HCT116 (cell line): ENCODE measurements around the gene CSF1R. TPM values are rescaled to one million over a fixed set of nuclear protein-coding genes. Genes with fewer than 3 reads are reported as not detected.

ENCODE experiments used
- ATAC-seq: fragments of 200-7000 bp; cut with Tn5 transposase; 2 replicates; pipeline ENCODE4 v1.9.1; 2020; ENCODE audit warnings: mild to moderate bottlenecking, moderate library complexity
- BruUV-seq: library from RNA; stranded (reverse); fragments of 400-500 nt; replicated peaks from 2 replicates; lab custom pipeline; 2021; lab: Mats Ljungman, UMichigan
- CTCF ChIA-PET: fragments of 300-600 bp; sonication (Branson Sonifier 250); formaldehyde crosslinking; loops from one replicate; lab custom pipeline; 2021; ENCODE audit warnings: antibody characterized with exemption; lab: Charles Lee
- POLR2A ChIA-PET: fragments of 300-600, 350-600 bp; sonication (Branson Sonifier 250); formaldehyde crosslinking; loops from one replicate; lab custom pipeline; 2021; ENCODE audit warnings: antibody characterized with exemption; lab: Charles Lee
- RAD21 ChIA-PET, 2 experiments: fragments of 300-600 bp; sonication (Branson Sonifier 250); formaldehyde crosslinking; loops; one replicate each; lab custom pipeline; 2023; ENCODE audit warnings: low total read pairs in 2 of 2; ENCODE audit not compliant: uncharacterized antibody in 2 of 2, unreplicated experiment in 2 of 2, low non-redundant PET in 1 of 2; lab: Charles Lee
- DNase-seq: peaks from one replicate; pipeline ENCODE4 v3.0.0-alpha.2; 2010; ENCODE audit warnings: low read depth, low spot score
- H2AFZ ChIP-seq: fragments of 200-600 bp; shearing (Covaris generic), sonication (generic); 2 replicates; pipeline ENCODE4 v1.6.1; 2017; ENCODE audit warnings: low read depth, mixed run types, mixed read lengths, antibody characterized with exemption, low read length; ENCODE audit not compliant: poor library complexity, severe bottlenecking
- H3K27ac ChIP-seq: 2 replicates; pipeline ENCODE4 v1.5.1; 2012; ENCODE audit warnings: low read depth, low read length
- H3K27me3 ChIP-seq: fragments of 200-600 bp; sonication (generic); 2 replicates; pipeline ENCODE4 v1.6.1; 2016; ENCODE audit warnings: mixed run types, low read length, mixed read lengths; ENCODE audit not compliant: insufficient read depth
- H3K36me3 ChIP-seq, 2 experiments: fragments of 200-500 bp in 1 of 2; fragments of 200-600 bp in 1 of 2; sonication (Bioruptor generic) in 1 of 2; sonication (generic) in 1 of 2; 2 replicates each; pipeline versions ENCODE4 v1.5.1 to v1.6.1; 2014 to 2016; ENCODE audit warnings: low read length in 2 of 2, inconsistent platforms in 1 of 2, mixed read lengths in 1 of 2, mixed run types in 1 of 2; ENCODE audit not compliant: insufficient read depth in 2 of 2, control insufficient read depth in 1 of 2
- H3K4me1 ChIP-seq, 2 experiments: fragments of 200-600 bp in 1 of 2; sonication (generic) in 1 of 2; 2 replicates each; pipeline versions ENCODE4 v1.5.1 to v1.6.1; 2012 to 2017; ENCODE audit warnings: low read length in 2 of 2, inconsistent platforms in 1 of 2, mild to moderate bottlenecking in 1 of 2, mixed read lengths in 1 of 2, mixed run types in 1 of 2, moderate library complexity in 1 of 2; ENCODE audit not compliant: insufficient read depth in 2 of 2, control insufficient read depth in 1 of 2
- H3K4me2 ChIP-seq: fragments of 200-600 bp; sonication (generic); 2 replicates; pipeline ENCODE4 v1.6.1; 2017; ENCODE audit warnings: mixed run types, low read length, mixed read lengths
- H3K4me3 ChIP-seq, 2 experiments: fragments of 200-600 bp in 1 of 2; sonication (generic) in 1 of 2; replicated peaks in 1 of 2; 2 replicates each; pipeline ENCODE4 v1.5.1; 2011 to 2016; ENCODE audit warnings: low read length in 2 of 2, control low read depth in 1 of 2, low read depth in 1 of 2, mild to moderate bottlenecking in 1 of 2, mixed read lengths in 1 of 2, mixed run types in 1 of 2
- H3K79me2 ChIP-seq: fragments of 200-600 bp; sonication (generic); 2 replicates; pipeline ENCODE4 v1.6.1; 2017; ENCODE audit warnings: mild to moderate bottlenecking, mixed run types, low read length, moderate library complexity, mixed read lengths; ENCODE audit not compliant: insufficient read depth
- H3K9ac ChIP-seq: fragments of 200-600 bp; sonication (generic); 2 replicates; pipeline ENCODE4 v1.6.1; 2016; ENCODE audit warnings: low read length, mixed read lengths
- H3K9me2 ChIP-seq: fragments of 200-600 bp; sonication (generic), shearing (Covaris generic); 2 replicates; pipeline ENCODE4 v1.6.1; 2017; ENCODE audit warnings: mixed run types, mild to moderate bottlenecking, moderate library complexity; ENCODE audit not compliant: insufficient read depth
- H3K9me3 ChIP-seq, 2 experiments: fragments of 200-500 bp in 1 of 2; fragments of 200-600 bp in 1 of 2; sonication (Bioruptor generic) in 1 of 2; sonication (generic) in 1 of 2; 2 replicates each; pipeline ENCODE4 v1.6.1; 2014 to 2017; ENCODE audit warnings: low read length in 2 of 2, mixed read lengths in 2 of 2, inconsistent platforms in 1 of 2, low read depth in 1 of 2, mild to moderate bottlenecking in 1 of 2, mixed run types in 1 of 2, moderate library complexity in 1 of 2; ENCODE audit not compliant: control insufficient read depth in 1 of 2, insufficient read depth in 1 of 2
- H4K20me1 ChIP-seq: fragments of 200-600 bp; sonication (generic), shearing (Covaris generic); 2 replicates; pipeline ENCODE4 v1.6.1; 2017; ENCODE audit warnings: mixed run types, mild to moderate bottlenecking, moderate library complexity; ENCODE audit not compliant: insufficient read depth
- ATF3 ChIP-seq: IDR thresholded peaks from 2 replicates; pipeline ENCODE4 v1.6.1; 2012
- CBX3 ChIP-seq: IDR thresholded peaks from 2 replicates; pipeline ENCODE4 v1.6.1; 2012; ENCODE audit warnings: low read depth
- CEBPB ChIP-seq: IDR thresholded peaks from 2 replicates; pipeline ENCODE4 v1.6.1; 2012; ENCODE audit warnings: low read depth
- CTCF ChIP-seq, 3 experiments: fragments of 200-600 bp in 1 of 3; sonication (generic) in 1 of 3; IDR thresholded peaks in 2 of 3; conservative IDR thresholded peaks in 1 of 3; 2 replicates each; pipeline ENCODE4 v1.5.1; 2012 to 2017; ENCODE audit warnings: low read depth in 2 of 3, low read length in 2 of 3, antibody characterized with exemption in 1 of 3, borderline replicate concordance in 1 of 3, control low read depth in 1 of 3, mild to moderate bottlenecking in 1 of 3, mixed read lengths in 1 of 3, mixed run types in 1 of 3, moderate library complexity in 1 of 3; ENCODE audit not compliant: insufficient read depth in 1 of 3
- EGR1 ChIP-seq: IDR thresholded peaks from 2 replicates; pipeline ENCODE4 v1.6.1; 2012; ENCODE audit warnings: low read depth
- ELF1 ChIP-seq: IDR thresholded peaks from 2 replicates; pipeline ENCODE4 v1.6.1; 2012; ENCODE audit warnings: low read depth, borderline replicate concordance
- EZH2phosphoT487 ChIP-seq: fragments of 200-600 bp; IDR thresholded peaks from 2 replicates; pipeline ENCODE4 v1.6.1; 2018; ENCODE audit warnings: antibody characterized with exemption, borderline replicate concordance
- FOSL1 ChIP-seq: IDR thresholded peaks from 2 replicates; pipeline ENCODE4 v1.6.1; 2012; ENCODE audit warnings: low read depth
- JUND ChIP-seq: IDR thresholded peaks from 2 replicates; pipeline ENCODE4 v1.6.1; 2012
- MAX ChIP-seq: IDR thresholded peaks from 2 replicates; pipeline ENCODE4 v1.6.1; 2012
- POLR2A ChIP-seq: IDR thresholded peaks from 2 replicates; pipeline ENCODE4 v1.7.0; 2011; ENCODE audit warnings: borderline replicate concordance; ENCODE audit not compliant: insufficient read depth, insufficient read length; ENCODE audit errors: extremely low read depth
- REST ChIP-seq: IDR thresholded peaks from 2 replicates; pipeline ENCODE4 v1.6.1; 2012; ENCODE audit warnings: low read depth
- SIN3A ChIP-seq: IDR thresholded peaks from 2 replicates; pipeline ENCODE4 v1.6.1; 2012; ENCODE audit warnings: low read depth
- SP1 ChIP-seq: IDR thresholded peaks from 2 replicates; pipeline ENCODE4 v1.6.1; 2012; ENCODE audit warnings: low read depth
- SRF ChIP-seq: IDR thresholded peaks from 2 replicates; pipeline ENCODE4 v1.6.1; 2012; ENCODE audit warnings: low read depth
- TCF7L2 ChIP-seq: IDR thresholded peaks from 2 replicates; pipeline ENCODE4 v1.7.0; 2011; ENCODE audit warnings: borderline replicate concordance, inconsistent platforms; ENCODE audit not compliant: insufficient read depth, insufficient read length; ENCODE audit errors: extremely low read depth
- YY1 ChIP-seq: IDR thresholded peaks from 2 replicates; pipeline ENCODE4 v1.6.1; 2011; ENCODE audit warnings: low read length, low read depth, moderate library complexity, mild to moderate bottlenecking; ENCODE audit not compliant: insufficient replicate concordance; ENCODE audit errors: extremely low read depth
- ZBTB33 ChIP-seq: IDR thresholded peaks from 2 replicates; pipeline ENCODE4 v1.6.1; 2011; ENCODE audit warnings: mild to moderate bottlenecking, low read length, moderate library complexity; ENCODE audit not compliant: insufficient replicate concordance; ENCODE audit errors: extremely low read depth
- ZFX ChIP-seq: fragments of 450-650 bp; IDR thresholded peaks from 2 replicates; pipeline ENCODE4 v1.6.1; 2017
- ZNF274 ChIP-seq: fragments of 200-500 bp; sonication (Bioruptor generic); IDR thresholded peaks from 2 replicates; pipeline ENCODE4 v1.6.1; 2014; ENCODE audit warnings: mild to moderate bottlenecking, low read depth, low read length, inconsistent platforms
- intact Hi-C: fragments of 100-400 bp; cut with micrococcal nuclease; formaldehyde crosslinking; loops from 2 replicates; pipeline ENCODE4 v1.10.0; 2022
- total RNA-seq: library from RNA; stranded (reverse); gene quantifications from one replicate; pipeline ENCODE4 v1.2.1, GENCODE V29; 2021; ENCODE audit not compliant: unreplicated experiment

Gene CSF1R
- total RNA-seq, 1 experiment from 2014 or later: 0.17 TPM

GRCh38 chr5:150068961-150069645 lies 17.3 kb downstream of the CSF1R start:
- H2AFZ ChIP-seq: no peak overlapping the region
- ChIA-PET POLR2A (no interaction called here), CTCF (no interaction called here), RAD21 (no interaction called here)
- no peaks in the 10 kb centered on the region for H3K9me2 ChIP-seq
- H3K9me3 ChIP-seq: no peaks in the 10 kb centered on the region
- no peaks in the 10 kb centered on the region for H3K36me3 ChIP-seq
- no peak overlapping the region for H3K9ac ChIP-seq
- ATAC-seq (no peak), DNase-seq (no peak)
- TF ChIP-seq ZNF274 (no peak), ELF1 (no peak), ATF3 (no peak), SP1 (no peak), YY1 (no peak), CTCF (IDR thresholded peaks at IDR 0.05 in 2 of 3, conservative IDR thresholded peaks at IDR 0.05 in 1 of 3; ENCODE audit: borderline replicate concordance in 1 of 3, insufficient read depth in 1 of 3, low read depth in 2 of 3, low read length in 2 of 3) (no peak), SRF (no peak), JUND (no peak), EZH2phosphoT487 (no peak), REST (no peak), MAX (no peak), EGR1 (no peak), CEBPB (no peak), POLR2A (no peak), SIN3A (no peak), CBX3 (no peak), TCF7L2 (no peak), FOSL1 (no peak), ZFX (no peak), ZBTB33 (no peak)
- no peak overlapping the region for H3K27ac ChIP-seq
- H3K4me2 ChIP-seq: no peak overlapping the region
- BruUV-seq: no TSS peak
- no peaks in the 10 kb centered on the region for H3K79me2 ChIP-seq
- no peaks in the 10 kb centered on the region for H4K20me1 ChIP-seq
- H3K27me3 ChIP-seq: no peaks in the 10 kb centered on the region
- no peak overlapping the region for H3K4me3 ChIP-seq
- H3K4me1 ChIP-seq: peaks cover 0 to 3% of the 10 kb centered on the region in 2 experiments; a peak in 1 of 4 replicates
- intact Hi-C loops: no loop called here
